ENCODE measurements around the gene TNKS1BP1. TPM values are rescaled to one million over a fixed set of nuclear protein-coding genes. Genes with fewer than 3 reads are reported as not detected.

TNKS1BP1 gene
- total and polyA plus RNA-seq, 2 of the 8 experiments (the other 6 are each of a cell fraction or from before 2014, with no cell fraction given), result 50.0 to 122 TPM

- no peak for TF ChIP-seq SIRT6 (IDR thresholded peaks at IDR 0.05; ENCODE audit: low read length)
Measured at GRCh38 chr11:57358991-57359390, 34.2 kb upstream of the TNKS1BP1 start (continued).
